AG10803 (cell line): ENCODE measurements around the gene KIAA1755.

ENCODE experiments used
- DNase-seq: peaks from one replicate; pipeline ENCODE4 v3.0.0; 2010; ENCODE audit warnings: low read depth
- H3K4me3 ChIP-seq: 2 replicates; pipeline ENCODE4 v1.5.1; 2011; ENCODE audit warnings: mild to moderate bottlenecking, low read length, control low read depth
- CTCF ChIP-seq: conservative IDR thresholded peaks from 2 replicates; pipeline ENCODE4 v1.5.1; 2011; ENCODE audit warnings: mild to moderate bottlenecking, low read length, control low read depth, inconsistent platforms

The KIAA1755 gene

GRCh38 chr20:38270869-38271605 lies 10.5 kb upstream of the KIAA1755 start:
- H3K4me3 ChIP-seq = no peak overlapping the region
- TF ChIP-seq CTCF = no peak
- peak; percentile 89 for DNase-seq

GRCh38 chr20:38269715-38270114 lies 9.2 kb upstream of the KIAA1755 start:
- no peak for TF ChIP-seq CTCF
- H3K4me3 ChIP-seq = no peak overlapping the region

GRCh38 chr20:38269040-38269439 lies 8.5 kb upstream of the KIAA1755 start:
- no peak for TF ChIP-seq CTCF
- no peak for DNase-seq
- H3K4me3 ChIP-seq = no peak overlapping the region

More at GRCh38 chr20:38269715-38270114, 9.2 kb upstream of the KIAA1755 start:
- DNase-seq = no peak

GRCh38 chr20:38267901-38268514 lies 7.5 kb upstream of the KIAA1755 start:
- H3K4me3 ChIP-seq = no peak overlapping the region
- no peak for TF ChIP-seq CTCF
- DNase-seq = no peak

GRCh38 chr20:38267296-38267695 lies 6.8 kb upstream of the KIAA1755 start:
- no peak for TF ChIP-seq CTCF
- no peak for DNase-seq
- no peak overlapping the region for H3K4me3 ChIP-seq

- DNase-seq = no peak
- no peak overlapping the region for H3K4me3 ChIP-seq
- no peak for TF ChIP-seq CTCF
Measured at GRCh38 chr20:38266426-38266825, 5.9 kb upstream of the KIAA1755 start.

GRCh38 chr20:38262931-38263330 lies 2.4 kb upstream of the KIAA1755 start:
- DNase-seq = no peak
- no peak overlapping the region for H3K4me3 ChIP-seq
- no peak for TF ChIP-seq CTCF
